Measurements from ENCODE around the gene LHPP.

The LHPP gene

DNA sequence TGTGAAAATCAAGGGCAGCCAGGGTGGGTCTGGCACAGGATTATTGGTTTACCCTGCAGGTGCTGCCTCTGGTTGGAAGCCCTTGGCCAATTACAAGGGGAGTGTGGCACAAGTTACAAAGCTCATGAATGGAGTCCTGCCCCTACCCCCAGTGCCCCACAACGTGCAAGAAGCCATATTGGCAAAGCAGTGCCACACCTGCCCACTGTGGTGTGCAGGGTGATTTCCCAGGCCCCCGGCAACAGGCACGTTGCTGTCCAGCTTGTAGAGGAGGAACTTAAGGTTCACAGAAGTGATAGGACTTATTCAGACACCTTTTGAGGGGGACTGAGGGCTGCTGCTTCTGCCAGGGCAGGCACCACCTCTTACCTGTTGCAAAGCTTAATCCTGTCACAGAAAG, 11.4 kb downstream of the LHPP start:
- no peak for DNase-seq

DNA sequence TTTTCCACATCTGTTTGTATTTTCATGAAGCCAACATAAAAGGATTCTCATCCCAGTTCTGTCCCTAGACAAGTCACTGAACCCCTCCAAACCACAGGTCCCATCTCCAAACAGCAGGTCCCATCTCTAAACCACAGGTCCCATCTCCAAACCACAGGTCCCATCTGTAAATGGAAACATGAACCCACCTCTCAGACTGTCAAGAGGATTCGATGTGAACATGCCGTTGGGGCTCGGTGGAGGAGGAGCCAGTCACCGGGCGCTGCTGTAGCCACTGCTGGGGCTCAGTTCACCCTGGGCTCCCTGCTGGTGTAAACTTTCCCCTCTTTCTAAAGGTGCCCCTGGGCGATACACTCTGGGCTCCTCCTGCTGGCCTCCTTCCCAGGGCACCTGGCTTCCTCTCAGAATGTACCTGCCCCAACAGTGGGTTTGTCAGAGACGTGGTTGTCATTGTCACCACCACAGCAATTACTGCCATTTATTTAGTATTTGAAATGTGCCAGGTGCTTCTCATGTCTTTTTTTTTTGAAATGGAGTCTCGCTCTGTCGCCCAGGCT, 13.0 kb downstream of the LHPP start:
- no peak for DNase-seq

DNA sequence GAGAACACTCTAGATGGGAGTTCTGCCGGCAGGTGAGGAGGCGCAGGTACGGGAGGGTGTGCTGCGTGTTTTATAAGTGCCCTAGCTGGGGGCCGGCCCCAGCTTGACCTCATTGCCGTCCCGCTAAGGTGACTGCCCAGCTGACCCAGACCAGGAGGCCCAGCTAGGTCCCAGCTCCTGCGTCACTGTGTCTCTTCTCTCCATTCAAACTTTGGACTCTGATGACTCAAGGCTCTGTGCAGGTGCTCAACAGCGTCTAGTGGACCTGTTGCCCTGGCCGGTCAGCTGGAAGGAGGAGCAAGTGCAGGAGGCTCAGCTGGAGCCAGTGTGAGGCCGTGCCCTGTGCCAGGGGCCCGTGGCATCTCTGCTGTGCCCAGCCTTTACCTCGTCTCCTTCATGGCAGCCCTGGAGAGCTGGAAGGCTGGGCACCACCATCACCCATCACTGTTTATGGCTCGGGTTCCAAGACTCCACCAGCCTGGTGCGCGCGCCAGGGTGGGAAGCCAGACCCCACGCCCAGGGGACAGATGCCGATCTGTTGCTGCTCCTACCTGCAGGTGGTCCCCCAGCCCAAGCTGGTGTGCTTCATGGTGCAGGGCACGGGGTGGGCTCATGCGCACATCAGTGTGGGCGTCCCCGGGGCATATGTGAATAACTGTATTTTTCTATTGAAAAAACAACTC, 14.6 kb downstream of the LHPP start:
- DNase-seq: no peak

DNA sequence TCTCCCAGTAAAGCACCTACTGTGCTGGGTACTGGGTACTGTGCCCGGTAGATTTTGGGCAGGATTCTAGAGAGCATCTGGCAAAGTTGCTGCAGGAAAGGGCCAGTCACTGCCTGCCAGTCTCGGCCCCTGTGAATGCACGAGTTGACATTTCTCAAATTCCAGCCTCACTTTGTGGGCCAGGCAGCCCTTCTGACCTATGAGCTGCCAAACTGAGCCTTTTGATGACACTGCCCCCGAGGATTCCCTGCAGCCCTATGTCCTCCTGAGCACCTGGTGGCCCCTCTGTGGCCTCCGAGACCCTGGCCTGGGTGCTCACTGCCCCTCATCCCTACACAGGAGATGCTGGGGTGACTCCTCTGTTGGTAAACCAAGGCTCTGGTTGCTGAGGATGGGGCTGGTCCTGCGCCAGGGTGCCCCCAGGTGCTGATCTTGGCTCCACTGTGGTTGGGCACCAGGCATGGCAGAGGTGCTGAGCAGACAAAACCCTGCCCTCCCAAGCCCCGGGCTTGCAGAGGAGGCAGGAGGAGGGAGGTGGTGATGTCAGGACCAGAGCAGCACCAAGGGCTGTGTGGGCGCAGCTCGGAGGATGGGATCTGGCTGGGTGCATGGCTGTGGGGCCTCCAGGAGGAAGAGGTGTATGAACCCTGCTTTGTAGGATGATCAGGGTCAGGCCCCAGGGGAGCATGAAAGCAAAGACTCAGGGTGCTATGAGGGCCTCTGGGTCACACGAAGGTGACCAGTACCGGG, 16.2 kb downstream of the LHPP start:
- no peak for DNase-seq

DNA sequence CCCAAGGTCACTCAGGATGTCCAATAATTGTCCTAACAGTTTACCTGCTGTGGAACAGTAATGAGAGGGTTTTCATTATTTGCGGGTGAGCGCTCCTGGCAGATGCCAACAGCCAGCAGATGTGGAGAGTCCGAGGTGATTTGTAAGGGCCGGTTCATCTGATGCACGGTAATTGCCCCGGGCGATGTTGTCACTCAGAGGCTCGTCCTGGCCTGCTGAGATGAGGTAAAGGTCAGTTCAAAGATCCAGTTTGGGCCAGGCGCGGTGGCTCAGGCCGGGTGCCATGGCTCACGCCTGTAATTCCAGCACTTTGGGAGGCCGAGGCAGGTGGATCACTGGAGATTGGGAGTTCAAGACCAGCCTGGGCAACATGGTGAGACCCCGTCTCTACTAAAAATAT, 16.9 kb downstream of the LHPP start:
- DNase-seq: no peak

DNA sequence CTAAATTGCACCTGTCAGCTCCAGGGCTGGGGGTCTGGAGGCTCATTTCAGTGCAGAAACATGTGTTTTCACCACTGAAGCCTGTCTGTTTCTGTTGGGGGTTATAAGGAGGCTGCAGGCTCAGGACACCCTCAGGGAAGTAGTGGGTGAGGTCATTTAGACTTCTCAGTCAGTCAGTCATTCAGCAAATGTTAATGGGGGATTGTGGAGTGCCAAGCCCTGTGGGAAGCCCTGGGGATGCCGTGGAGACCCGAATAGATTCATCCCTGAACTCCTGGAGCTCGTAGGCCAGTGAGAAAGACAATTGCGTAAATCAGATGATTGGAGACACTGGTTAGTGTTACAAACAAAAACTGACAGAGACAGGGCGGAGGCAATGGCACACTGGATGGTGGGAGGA, 19.2 kb downstream of the LHPP start:
- no peak for DNase-seq

DNA sequence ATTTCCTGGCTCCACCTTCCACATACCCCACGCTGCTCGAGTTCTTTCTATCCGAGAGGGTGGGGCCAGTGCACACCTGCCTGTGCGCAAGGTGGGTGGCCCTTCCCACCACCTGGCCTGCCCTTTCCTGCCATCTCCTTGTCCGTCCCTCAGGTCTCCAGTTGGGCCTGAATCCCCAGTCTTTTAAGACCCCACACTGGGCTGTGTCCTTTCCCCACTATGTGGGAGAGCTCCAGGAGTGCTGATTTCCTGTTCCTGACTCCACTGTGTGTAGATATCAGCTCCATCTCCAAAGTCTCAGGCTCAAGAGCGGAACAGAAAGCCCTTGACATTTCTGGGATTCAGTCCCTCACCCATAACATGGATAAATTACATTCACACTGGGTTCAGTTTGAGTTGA, 20.1 kb downstream of the LHPP start:
- DNase-seq: no peak

DNA sequence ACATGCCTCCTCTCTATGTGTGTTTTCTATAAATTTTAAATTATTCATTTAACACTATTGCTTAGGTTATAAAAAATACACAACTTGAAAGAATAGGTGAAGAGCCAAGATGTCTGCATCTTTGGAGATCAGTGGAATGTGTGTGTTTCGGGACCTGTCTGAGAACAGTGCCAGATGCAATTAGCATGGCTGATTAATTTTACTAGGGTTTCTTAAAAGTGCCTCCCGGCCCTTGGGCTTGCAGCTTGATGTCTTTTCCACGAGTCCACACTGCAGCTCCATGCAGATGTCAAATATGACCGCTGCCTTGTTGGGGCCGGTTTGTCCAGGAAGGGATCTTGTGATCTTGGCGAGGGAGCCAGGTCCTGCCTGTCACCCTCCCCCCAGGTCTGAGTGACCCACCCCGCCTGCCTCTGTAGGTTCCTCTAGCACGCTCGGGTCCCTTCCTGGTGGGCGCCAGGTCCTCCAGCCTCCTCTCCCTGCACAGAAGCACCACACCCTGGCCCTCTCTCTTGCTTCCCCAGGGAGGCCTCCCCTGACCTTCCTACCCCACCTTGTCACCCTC, 20.7 kb downstream of the LHPP start:
- no peak for DNase-seq

DNA sequence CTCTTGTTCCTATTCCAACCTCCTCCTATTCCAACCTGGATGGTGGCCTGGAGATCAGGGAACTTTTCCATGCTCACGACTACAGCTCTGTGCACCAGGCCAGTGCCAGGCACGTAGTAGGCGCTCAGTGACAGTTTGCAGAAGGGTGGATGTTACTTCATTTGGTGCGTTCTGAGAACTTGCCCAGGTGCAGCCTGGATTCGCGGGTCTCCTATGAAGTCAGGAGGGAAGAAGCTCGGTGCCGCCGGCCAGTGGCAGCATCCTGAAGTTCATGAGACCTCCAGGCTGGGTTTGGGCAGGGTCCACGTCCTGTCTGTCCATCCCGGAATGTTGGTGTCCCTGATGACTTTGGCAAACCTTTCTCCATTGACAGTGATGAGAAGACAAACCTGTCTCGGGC, 21.3 kb downstream of the LHPP start:
- DNase-seq: no peak

DNA sequence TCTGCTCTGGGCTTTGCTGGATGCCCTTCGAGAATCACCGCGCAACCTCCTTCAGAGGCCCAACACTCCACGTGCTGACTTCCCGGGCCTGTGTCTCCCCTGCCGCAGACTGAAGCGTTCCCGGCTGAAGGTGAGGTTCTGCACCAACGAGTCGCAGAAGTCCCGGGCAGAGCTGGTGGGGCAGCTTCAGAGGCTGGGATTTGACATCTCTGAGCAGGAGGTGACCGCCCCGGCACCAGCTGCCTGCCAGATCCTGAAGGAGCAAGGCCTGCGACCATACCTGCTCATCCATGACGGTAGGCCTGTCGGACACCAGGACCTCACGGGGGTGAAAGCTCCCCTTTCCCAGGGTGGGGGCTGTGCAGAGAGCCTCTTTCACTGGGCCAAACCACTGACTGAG, 22.4 kb downstream of the LHPP start:
- no peak for DNase-seq

DNA sequence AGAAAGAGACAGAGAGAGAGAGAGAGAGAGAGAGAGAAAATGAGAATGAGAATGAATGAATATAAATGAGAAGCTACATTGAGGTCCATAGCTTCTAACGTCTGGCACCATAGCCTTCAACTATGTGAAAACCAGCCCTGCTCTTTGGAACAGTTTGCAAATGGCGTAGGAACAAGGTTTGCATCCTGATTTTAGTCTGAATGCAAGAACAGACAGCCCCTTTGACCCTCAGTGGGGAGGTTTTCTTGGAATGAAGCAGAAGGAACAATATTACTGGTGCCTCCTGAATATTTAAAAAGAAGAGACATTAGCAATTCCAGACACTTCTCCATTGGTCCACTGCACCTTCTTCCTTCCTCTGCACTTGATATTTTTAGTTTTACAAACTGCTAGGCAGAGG, 23.0 kb downstream of the LHPP start:
- no peak for DNase-seq

DNA sequence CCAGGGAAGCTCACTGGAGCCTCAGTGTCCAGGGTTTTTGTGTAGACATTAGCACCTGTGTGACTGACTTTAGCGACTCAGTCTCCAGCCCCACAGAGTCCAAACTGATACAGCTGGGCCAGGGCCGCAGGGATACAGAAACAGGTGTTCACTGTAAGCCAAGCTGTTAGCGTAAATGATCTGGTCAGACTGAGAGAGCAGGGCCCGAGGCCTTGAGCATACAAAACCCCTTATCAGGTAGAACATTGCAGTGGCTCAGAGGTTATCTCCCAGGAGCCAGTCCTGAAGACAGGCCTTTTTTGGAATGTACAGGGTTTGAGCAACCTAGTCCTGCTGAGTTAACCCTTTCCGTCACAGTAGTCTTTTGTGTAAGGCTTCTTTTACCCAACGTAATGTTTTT, 25.0 kb downstream of the LHPP start:
- no peak for DNase-seq

DNA sequence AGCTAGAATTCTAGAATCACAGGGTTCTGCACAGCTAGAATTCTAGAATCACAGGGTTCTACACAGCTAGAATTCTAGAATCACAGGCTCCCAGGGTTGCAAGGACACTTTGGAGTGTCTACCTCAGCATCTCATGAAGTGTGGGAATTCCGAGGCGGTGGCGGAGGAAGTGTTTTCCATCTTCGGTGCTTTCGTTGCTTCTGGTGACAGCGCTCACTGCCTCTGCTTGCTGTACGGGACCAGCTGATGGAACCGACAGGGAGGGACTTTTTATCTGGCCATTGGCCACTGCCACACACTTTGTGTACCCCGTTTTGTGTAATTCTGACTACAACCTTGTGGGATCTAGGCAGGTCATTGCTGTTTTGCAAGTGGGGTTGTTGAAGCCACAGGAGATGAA, 29.5 kb downstream of the LHPP start:
- DNase-seq: no peak

DNA sequence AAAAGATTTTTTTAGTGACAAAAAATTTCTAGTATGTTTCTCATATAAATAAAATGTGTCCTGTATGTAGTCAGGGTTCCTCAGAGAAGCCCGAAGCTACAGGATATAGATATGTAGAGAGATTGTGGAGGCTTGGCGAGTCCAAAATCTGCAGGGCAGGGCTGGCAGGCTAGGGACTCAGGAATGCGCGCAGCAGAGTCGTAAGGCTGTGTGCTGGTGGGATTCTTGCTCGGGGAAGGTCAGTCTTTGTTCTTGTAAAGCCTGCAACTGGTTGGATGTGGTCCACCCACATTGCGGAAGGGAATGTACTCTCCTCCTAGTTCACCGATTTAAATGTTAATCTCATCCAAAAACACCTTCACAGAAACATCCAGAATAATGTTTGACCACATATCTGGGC, 30.6 kb downstream of the LHPP start:
- no peak for DNase-seq

DNA sequence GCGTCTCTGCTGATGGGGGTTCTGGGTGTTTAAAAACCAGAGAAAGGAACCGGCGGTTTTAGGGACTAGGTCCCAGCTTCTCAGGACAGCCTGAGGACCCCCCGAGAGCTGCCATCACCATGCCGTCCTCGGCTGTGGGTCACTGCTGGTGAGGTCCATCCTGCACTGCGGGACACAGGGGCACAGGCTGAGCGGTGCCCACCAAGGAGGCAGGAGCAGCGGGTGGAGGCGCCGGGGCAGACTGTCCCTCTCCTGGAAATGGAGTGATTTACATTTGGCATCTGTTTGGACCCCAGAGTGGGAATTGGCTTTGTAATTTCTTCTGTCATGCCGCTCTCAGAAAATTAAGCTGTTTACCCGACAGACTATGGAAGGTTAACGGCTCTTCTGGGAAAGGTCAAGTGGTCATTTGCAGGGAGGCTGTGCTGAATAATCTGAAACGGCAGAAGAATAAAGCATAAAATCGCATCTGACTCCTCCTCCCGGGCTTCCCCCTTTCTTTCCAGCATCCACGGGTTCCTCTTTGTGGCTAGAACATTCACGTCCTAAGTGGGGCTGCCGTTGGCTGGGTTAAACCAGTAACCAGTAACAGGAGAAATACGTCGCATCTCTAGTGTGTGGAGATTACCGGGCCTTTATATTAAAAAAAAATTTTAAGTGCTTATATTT, 31.7 kb downstream of the LHPP start:
- no peak for DNase-seq

DNA sequence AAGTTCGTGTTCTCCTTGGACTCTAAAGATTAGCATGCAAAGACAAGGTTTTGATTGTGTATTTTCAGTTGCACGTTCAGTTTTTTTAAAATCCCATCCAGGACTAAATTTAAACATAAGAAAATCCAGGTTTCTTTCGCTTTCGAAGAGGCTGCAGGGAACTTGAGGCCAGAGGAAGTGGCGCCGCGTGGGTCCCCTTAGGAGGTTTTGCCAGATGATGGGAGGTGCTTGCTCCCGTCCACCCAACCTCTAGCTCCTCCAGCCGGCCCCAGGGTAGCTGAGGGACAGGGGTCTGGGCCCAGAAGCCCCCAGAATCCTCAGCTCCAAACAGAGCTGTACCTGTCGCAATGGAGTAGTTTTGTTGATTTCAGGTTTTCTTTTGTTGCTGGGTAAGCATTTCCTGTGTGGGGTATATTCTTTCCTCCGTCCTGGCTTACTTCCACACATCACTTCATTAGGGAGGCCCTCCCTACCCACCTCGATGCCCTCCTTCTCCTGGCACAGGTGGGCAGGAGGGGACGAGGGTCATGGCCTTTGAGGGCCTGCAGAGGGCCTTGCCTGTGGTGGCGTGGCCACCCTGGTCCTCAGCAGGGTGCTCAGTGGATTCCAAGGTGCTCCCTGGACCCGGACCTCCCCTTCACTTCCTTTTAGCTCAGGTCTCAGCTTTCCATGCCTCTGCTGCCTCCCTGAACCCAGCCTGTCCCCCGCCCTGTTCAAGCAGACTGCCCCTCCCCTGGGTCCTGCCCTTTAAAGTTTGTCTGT, 32.6 kb downstream of the LHPP start:
- DNase-seq: no peak

DNA sequence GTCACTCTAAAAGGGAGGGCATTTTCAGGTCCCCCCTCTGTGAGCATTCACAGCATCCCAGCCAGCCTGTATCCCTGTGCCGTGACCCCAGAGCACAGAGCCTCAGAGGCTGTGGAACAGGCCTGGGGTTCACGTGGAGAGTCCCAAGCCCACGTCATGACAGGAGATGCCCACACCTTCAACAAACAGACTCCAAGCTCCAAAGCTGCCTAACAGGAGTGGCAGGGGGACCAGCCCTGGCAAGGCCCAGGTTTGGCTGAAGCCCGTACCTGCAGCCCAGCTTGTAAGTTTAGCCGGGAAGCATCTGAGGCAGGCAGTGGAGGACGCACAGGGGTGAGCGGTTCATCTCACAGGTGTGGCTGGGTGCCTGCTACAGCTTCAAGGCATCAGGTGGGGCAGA, 33.5 kb downstream of the LHPP start:
- DNase-seq: no peak

DNA sequence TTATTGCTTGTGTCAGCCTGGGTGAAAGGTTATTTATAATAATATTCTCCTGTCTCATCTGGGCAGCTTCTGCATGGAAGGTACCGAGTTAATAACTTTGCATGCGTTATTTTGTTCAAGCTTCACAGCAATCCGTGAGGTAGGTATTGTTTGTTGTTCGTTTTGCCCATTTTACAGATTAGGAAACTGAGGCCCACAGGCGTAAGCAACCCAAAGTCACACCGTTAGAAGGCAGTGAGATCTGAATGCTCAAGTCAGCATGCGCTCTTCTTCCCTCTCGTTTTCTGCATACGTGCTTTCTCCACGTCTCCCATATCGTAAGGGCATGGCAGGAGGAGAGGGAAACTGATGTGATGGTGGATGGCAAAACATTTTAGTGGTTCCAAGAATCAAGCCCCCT, 34.1 kb downstream of the LHPP start:
- no peak for DNase-seq

DNA sequence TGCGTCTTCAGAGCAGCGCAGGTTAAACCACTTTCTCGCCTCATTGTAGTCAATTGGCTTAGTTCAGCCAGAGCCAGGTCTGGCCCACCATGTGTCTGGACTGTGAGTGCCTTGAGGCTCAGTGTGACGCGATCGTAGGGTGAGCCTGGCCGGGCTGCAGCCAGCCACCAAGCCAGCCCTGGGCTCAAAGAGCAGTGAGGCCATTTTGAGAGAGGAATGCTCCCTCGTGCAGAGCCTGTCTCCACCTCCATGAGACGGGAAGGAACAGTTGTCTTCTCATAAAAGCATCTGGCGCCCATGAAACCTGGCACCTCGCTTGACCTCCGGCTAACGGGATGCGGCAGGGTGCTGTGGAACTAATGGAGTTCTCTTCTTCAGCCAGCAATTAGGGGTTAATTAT, 34.5 kb downstream of the LHPP start:
- DNase-seq: no peak

DNA sequence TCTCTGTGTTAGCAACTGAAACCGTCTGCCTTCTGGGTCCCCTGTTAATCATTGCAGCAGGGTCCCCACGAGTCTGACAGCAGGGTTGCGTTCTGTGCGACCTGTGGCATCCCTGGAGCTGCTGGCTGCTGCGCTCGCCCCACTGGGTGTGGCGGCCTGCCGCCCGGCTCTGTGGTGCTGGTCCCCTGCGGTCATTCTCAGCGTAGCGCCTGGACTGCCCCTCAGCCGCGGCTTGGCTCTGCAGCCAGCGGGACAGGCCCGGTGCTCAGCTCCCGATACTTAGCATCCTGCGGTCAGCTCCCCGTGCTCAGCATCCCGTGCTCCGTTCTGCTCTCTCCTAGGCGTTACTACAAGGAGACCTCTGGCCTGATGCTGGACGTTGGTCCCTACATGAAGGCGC, 35.0 kb downstream of the LHPP start:
- DNase-seq: no peak

DNA sequence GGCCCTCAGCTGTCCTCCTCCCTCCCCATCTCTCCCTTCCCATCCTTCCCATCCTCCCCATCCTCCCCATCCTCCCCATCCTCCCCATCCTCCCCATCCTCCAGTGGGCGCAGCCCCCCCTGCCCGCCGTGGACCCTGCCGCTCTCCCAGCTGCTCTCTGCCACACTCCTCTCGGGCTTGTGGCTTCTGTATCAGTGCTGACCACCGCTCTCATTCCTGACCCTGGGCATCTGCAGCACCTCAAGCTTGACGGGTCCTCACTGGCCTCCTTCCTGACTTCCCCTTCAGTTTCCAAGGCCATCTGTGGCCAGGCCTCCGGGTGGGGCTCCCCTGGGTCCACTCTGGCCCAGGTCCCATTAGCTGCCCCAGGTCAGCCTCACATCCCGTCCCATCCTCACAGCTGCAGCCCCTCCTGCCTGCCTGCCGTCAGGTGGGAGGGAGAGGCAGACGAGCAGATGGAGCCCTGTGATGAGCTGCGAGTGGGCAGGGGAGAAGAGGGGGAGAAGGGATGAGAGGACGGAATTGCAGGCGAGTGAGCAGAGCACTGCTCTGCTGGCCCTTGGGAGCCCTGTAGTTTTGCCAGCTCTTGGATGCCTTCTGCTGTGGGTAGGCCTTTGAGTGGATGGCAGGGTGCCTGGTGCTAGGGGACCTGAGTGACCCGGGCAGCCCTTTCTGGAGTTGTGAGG, 35.7 kb downstream of the LHPP start:
- no peak for DNase-seq

DNA sequence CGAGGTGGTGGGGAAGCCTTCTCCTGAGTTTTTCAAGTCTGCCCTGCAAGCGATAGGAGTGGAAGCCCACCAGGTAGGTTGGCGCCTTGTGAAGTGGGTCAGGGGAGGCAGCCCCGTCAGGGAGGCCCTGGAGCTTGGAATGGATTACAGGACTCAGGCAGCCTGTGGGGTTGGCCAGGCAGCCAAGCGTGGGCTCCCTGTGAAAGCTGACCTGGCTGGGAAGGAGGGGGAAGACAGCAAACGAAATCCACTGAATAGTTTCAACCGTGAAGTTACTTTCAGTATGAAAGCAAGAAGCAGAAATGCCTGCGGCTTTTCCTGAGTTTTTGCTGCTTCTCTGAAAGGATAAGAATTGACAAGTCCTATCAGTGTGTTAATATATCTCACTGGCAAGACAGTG, 36.4 kb downstream of the LHPP start:
- DNase-seq: no peak

All from fibroblast of skin of right biceps (primary cell).